Subcutaneous adipose tissue (tissue), 4 donors: Measurements from ENCODE around the gene FGF14. TPM values are rescaled to one million over a fixed set of nuclear protein-coding genes. Genes with fewer than 3 reads are reported as not detected.

Source experiments
- CTCF ChIP-seq: fragments of 450-650 bp; IDR thresholded peaks from one replicate; pipeline ENCODE4 v1.5.1; 2016; ENCODE audit warnings: low read depth, mild to moderate bottlenecking, control low read depth, antibody characterized with exemption, moderate library complexity
- total RNA-seq, 4 donors: library from RNA; depleted of rRNA; stranded (reverse); fragments of >200 nt; gene quantifications; one replicate each; pipeline ENCODE4 v1.1.0, GENCODE V29; 2016

Gene FGF14
- total RNA-seq, 4 donors from 2014 or later, result 0.17 to 3.6 (median 0.93) TPM

GRCh38 chr13:102226591-102226990 is 175.3 kb downstream of the FGF14 start:
- TF ChIP-seq CTCF, result no peak

DNA sequence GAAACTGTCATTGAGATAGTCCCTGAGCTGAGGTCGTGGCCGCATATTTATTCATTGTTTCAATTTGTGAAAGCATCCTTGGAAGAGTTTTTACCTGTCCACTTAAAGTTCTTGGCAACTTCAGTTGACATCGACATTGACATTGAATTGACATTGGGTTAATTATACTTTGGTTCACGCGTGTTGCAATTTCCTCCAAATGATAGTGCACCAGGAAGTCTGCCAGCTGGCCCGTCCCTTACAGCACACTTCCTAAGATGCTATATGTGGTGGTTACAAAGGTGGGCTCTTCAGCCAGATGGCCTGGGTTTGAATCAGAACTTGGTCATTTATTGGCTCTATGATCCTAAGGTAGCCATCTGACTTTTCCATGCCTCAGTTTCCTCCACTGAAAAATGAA is 176.0 kb downstream of the FGF14 start:
- no peak for TF ChIP-seq CTCF

DNA sequence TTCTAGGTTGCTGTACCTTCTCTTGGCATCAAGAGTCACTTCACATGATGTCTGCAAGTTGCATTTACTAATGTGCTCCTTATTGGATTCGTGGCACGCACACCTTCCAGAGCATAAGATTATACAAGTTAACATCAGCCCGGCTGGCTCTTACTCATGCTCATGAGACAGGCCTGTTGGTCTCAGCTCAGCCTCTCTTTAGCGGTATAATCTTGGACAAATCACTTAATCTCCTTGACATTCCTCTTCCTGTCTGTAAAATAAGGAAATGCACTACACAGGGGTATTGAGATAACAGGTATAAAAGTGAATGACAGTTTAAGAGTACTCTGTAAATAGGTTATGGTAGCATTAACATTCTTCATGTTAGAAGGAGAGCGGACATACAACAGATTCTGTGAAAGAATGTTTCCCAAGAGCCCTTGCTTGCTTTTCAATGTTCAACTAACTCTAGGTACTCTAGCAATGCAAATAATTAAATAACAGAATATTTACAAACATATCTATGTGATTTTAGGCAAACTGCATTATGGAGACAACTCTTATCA is 181.1 kb downstream of the FGF14 start:
- no peak for TF ChIP-seq CTCF

DNA sequence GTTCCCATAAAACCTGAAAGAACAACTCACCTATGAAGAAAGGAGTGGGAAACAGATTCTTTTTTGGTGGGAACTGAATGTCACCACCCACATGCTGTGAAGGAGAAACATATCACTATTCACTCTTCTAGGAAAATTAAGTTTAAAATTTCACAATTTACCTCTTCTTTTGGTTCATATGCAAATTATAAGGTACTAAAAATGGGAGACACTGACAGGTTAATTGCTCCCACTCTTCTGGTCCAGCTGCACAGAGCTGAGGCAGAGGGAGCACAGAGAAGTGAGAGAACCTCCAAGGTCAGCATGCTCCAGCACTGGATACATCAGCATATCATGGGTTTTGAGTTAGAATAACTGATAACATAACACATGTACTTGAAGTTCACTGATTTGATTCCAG is 186.9 kb downstream of the FGF14 start:
- no peak for TF ChIP-seq CTCF

GRCh38 chr13:102212729-102213128 is 189.1 kb downstream of the FGF14 start:
- TF ChIP-seq CTCF, result no peak

- TF ChIP-seq CTCF, result no peak
Measured at GRCh38 chr13:102208347-102208746, 193.5 kb downstream of the FGF14 start.

DNA sequence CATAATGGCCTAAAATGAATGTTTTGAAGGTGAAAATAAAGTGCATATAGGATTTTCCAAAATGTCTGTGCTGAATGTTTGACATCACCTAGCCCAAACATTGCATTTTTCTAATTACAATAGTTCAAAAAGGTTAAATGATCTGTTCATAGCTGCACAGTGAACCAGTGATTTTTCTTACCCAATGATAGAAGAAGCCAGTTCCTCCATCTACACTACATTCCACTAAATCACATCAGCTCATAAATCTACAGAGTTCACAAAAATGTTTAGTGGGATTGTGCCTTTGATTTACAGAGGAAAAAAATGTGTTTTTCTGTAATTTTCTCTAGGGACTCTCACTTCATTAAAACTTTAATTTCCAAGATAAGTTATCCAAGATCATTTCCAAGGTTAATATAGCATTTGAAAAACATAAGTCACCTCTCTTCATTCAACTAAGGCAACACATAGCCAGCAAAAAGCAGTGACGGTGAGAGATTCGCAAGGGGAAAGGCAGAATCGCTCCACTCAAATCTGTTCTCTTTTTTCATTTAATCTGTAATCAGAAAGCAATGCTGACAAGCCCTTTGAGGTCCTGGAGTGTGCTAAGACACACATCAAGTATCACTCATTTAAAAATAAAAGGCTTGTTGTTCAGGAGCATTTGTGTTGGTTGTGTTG is 194.0 kb downstream of the FGF14 start:
- no peak for TF ChIP-seq CTCF
